HEK293 (cell line): ENCODE data around the gene GPSM1.

Source experiments
- CTCF ChIA-PET: fragments of 350-600 bp; formaldehyde crosslinking; extraction: SDS; loops from one replicate; lab custom pipeline; 2021; ENCODE audit warnings: antibody characterized with exemption; lab: Yijun Ruan, JAX
- POLR2A ChIA-PET: fragments of 300-600 bp; formaldehyde crosslinking; extraction: SDS; loops from one replicate; lab custom pipeline; 2020; ENCODE audit warnings: antibody characterized with exemption, inconsistent platforms; lab: Yijun Ruan, JAX
- H3K27ac ChIP-seq: fragments of 200-500 bp; sonication (Bioruptor generic); 2 replicates; pipeline ENCODE4 v1.5.1; 2014; ENCODE audit warnings: low read depth, low read length, control low read depth, inconsistent platforms; ENCODE audit errors: extremely low read depth
- H3K36me3 ChIP-seq, 2 experiments: fragments of 200-500 bp in 1 of 2; sonication (Bioruptor generic) in 1 of 2; 1 replicate in 1 of 2; 2 replicates in 1 of 2; pipeline ENCODE4 v1.5.1; 2014 to 2017; ENCODE audit warnings: inconsistent platforms in 2 of 2, low read length in 2 of 2; ENCODE audit not compliant: control insufficient read depth in 2 of 2, insufficient read depth in 1 of 2
- H3K4me1 ChIP-seq: fragments of 200-500 bp; sonication (Bioruptor generic); 2 replicates; pipeline ENCODE4 v1.5.1; 2014; ENCODE audit warnings: mild to moderate bottlenecking, low read length, inconsistent platforms; ENCODE audit not compliant: control insufficient read depth, insufficient read depth
- H3K4me3 ChIP-seq: 2 replicates; pipeline ENCODE4 v1.5.1; 2011; ENCODE audit warnings: low read depth, mild to moderate bottlenecking, control low read depth, low read length, moderate library complexity
- H3K9me3 ChIP-seq: fragments of 200-500 bp; sonication (Bioruptor generic); 2 replicates; pipeline ENCODE4 v1.5.1; 2014; ENCODE audit warnings: low read depth, low read length, inconsistent platforms; ENCODE audit not compliant: control insufficient read depth, insufficient read depth
- SCRT1 ChIP-seq: fragments of 450-650 bp; formaldehyde crosslinking; IDR thresholded peaks from 2 replicates; pipeline ENCODE4 v1.5.1; 2016; ENCODE audit warnings: missing biosample characterization, missing genetic modification characterization, borderline replicate concordance
- SCRT2 ChIP-seq: fragments of 450-650 bp; formaldehyde crosslinking; IDR thresholded peaks from 2 replicates; pipeline ENCODE4 v1.5.1; 2016; ENCODE audit warnings: missing biosample characterization, missing genetic modification characterization
- TRIM28 ChIP-seq: IDR thresholded peaks from 2 replicates; pipeline ENCODE4 v1.6.1; 2011; ENCODE audit warnings: low read length, control low read depth, borderline replicate concordance
- ZBTB17 ChIP-seq: fragments of 450-650 bp; formaldehyde crosslinking; IDR thresholded peaks from 2 replicates; pipeline ENCODE4 v1.5.1; 2016; ENCODE audit warnings: missing biosample characterization, missing genetic modification characterization
- ZNF132 ChIP-seq: fragments of 450-650 bp; formaldehyde crosslinking; IDR thresholded peaks from 2 replicates; pipeline ENCODE4 v1.5.1; 2017; ENCODE audit warnings: missing biosample characterization, missing genetic modification characterization, borderline replicate concordance
- ZNF274 ChIP-seq, 2 experiments: fragments of 200-500 bp in 1 of 2; fragments of 450-650 bp in 1 of 2; sonication (Bioruptor generic) in 1 of 2; formaldehyde crosslinking in 1 of 2; IDR thresholded peaks; 2 replicates each; pipeline versions ENCODE4 v1.5.1 to v1.6.1; 2014 to 2016; ENCODE audit warnings: borderline replicate concordance in 1 of 2, inconsistent platforms in 1 of 2, low read length in 1 of 2, missing biosample characterization in 1 of 2, missing genetic modification characterization in 1 of 2
- ZNF350 ChIP-seq: fragments of 450-650 bp; formaldehyde crosslinking; IDR thresholded peaks from 2 replicates; pipeline ENCODE4 v1.5.0; 2017; ENCODE audit warnings: missing biosample characterization, mild to moderate bottlenecking, missing genetic modification characterization
- ZNF501 ChIP-seq: fragments of 450-650 bp; formaldehyde crosslinking; IDR thresholded peaks from 2 replicates; pipeline ENCODE4 v1.5.1; 2016; ENCODE audit warnings: missing biosample characterization, missing genetic modification characterization
- ZSCAN23 ChIP-seq: fragments of 450-650 bp; formaldehyde crosslinking; IDR thresholded peaks from 2 replicates; pipeline ENCODE4 v1.5.1; 2016; ENCODE audit warnings: missing biosample characterization, missing genetic modification characterization
- TF ChIP-seq, protein P1 (sequence below): fragments of 450-650 bp; formaldehyde crosslinking; IDR thresholded peaks from 2 replicates; pipeline ENCODE4 v1.5.1; 2017; ENCODE audit warnings: missing biosample characterization, missing genetic modification characterization
- TF ChIP-seq, protein P2 (sequence below): fragments of 450-650 bp; formaldehyde crosslinking; IDR thresholded peaks from 2 replicates; pipeline ENCODE4 v1.5.1; 2016; ENCODE audit warnings: missing biosample characterization, missing genetic modification characterization
- TF ChIP-seq, protein P3 (sequence below): fragments of 450-650 bp; IDR thresholded peaks from 2 replicates; pipeline ENCODE4 v1.5.1; 2018; ENCODE audit warnings: missing biosample characterization, missing genetic modification characterization
- TF ChIP-seq, protein P4 (sequence below): fragments of 450-650 bp; formaldehyde crosslinking; IDR thresholded peaks from 2 replicates; pipeline ENCODE4 v1.5.1; 2016; ENCODE audit warnings: missing biosample characterization, missing genetic modification characterization

Gene GPSM1

DNA sequence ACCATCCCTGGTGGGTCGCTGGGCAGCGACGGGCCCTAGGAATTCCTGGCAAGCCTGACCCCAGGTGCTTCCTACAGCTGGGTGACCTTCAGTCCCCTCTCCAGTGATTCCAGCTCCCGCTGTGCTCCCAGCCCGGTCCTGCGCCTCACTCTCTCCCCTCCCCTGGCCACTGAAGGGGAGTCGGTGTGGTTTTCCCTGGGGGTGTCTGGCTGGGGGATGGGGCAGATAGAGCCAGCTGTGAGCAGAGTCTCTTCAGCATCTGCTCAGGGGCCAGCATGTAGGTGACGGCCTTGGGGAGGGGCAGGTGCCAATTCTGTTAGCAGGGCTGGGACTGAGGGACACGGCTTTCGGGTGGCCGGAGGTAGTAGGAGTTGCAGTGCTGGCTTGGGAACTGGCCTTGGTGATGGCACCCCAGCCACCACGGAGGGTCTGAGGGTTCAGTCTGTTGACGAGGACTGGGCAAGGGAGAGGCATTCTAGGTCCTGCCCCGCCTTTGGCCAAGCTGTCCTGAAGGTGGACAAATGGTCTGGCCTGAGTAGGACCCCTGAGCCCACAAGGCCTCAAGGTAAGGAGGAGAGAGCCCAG lies 3.2 kb downstream of the GPSM1 start:
- no peak overlapping the region for H3K4me3 ChIP-seq
- H3K36me3 ChIP-seq, result peaks cover 0 to 18% of the 10 kb centered on the region in 2 experiments; a peak in 1 of 3 replicates
- H3K4me1 ChIP-seq, result peaks cover 8% of the 10 kb centered on the region
- ChIA-PET POLR2A (interaction anchor here (0.8 kb wide), 1 partner anchor 61 kb away, joined by 4 read pairs; no protein-coding TSS in a partner anchor), CTCF (interaction anchor here (1.1 to 2.9 kb wide), 2 partner anchors 10 to 18 kb away, joined by 3 to 23 read pairs; no protein-coding TSS in a partner anchor)
- no peak for TF ChIP-seq ZNF501
- TF ChIP-seq ZNF132, result no peak
- no peak for TF ChIP-seq ZBTB17 (tag by site-specific recombination)
- TF ChIP-seq ZNF350, result no peak
- TF ChIP-seq, protein P1, sequence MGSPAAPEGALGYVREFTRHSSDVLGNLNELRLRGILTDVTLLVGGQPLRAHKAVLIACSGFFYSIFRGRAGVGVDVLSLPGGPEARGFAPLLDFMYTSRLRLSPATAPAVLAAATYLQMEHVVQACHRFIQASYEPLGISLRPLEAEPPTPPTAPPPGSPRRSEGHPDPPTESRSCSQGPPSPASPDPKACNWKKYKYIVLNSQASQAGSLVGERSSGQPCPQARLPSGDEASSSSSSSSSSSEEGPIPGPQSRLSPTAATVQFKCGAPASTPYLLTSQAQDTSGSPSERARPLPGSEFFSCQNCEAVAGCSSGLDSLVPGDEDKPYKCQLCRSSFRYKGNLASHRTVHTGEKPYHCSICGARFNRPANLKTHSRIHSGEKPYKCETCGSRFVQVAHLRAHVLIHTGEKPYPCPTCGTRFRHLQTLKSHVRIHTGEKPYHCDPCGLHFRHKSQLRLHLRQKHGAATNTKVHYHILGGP (tag by site-specific recombination), result no peak
- no peak for TF ChIP-seq TRIM28
- TF ChIP-seq, protein P2, sequence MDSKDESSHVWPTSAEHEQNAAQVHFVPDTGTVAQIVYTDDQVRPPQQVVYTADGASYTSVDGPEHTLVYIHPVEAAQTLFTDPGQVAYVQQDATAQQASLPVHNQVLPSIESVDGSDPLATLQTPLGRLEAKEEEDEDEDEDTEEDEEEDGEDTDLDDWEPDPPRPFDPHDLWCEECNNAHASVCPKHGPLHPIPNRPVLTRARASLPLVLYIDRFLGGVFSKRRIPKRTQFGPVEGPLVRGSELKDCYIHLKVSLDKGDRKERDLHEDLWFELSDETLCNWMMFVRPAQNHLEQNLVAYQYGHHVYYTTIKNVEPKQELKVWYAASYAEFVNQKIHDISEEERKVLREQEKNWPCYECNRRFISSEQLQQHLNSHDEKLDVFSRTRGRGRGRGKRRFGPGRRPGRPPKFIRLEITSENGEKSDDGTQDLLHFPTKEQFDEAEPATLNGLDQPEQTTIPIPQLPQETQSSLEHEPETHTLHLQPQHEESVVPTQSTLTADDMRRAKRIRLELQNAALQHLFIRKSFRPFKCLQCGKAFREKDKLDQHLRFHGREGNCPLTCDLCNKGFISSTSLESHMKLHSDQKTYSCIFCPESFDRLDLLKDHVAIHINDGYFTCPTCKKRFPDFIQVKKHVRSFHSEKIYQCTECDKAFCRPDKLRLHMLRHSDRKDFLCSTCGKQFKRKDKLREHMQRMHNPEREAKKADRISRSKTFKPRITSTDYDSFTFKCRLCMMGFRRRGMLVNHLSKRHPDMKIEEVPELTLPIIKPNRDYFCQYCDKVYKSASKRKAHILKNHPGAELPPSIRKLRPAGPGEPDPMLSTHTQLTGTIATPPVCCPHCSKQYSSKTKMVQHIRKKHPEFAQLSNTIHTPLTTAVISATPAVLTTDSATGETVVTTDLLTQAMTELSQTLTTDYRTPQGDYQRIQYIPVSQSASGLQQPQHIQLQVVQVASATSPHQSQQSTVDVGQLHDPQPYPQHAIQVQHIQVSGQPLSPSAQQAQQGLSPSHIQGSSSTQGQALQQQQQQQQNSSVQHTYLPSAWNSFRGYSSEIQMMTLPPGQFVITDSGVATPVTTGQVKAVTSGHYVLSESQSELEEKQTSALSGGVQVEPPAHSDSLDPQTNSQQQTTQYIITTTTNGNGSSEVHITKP (tag by site-specific recombination), result no peak
- TF ChIP-seq, protein P3, sequence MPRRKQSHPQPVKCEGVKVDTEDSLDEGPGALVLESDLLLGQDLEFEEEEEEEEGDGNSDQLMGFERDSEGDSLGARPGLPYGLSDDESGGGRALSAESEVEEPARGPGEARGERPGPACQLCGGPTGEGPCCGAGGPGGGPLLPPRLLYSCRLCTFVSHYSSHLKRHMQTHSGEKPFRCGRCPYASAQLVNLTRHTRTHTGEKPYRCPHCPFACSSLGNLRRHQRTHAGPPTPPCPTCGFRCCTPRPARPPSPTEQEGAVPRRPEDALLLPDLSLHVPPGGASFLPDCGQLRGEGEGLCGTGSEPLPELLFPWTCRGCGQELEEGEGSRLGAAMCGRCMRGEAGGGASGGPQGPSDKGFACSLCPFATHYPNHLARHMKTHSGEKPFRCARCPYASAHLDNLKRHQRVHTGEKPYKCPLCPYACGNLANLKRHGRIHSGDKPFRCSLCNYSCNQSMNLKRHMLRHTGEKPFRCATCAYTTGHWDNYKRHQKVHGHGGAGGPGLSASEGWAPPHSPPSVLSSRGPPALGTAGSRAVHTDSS (tag by site-specific recombination), result no peak
- TF ChIP-seq ZSCAN23, result no peak
- H3K27ac ChIP-seq, result no peak overlapping the region
- no peaks in the 10 kb centered on the region for H3K9me3 ChIP-seq

DNA sequence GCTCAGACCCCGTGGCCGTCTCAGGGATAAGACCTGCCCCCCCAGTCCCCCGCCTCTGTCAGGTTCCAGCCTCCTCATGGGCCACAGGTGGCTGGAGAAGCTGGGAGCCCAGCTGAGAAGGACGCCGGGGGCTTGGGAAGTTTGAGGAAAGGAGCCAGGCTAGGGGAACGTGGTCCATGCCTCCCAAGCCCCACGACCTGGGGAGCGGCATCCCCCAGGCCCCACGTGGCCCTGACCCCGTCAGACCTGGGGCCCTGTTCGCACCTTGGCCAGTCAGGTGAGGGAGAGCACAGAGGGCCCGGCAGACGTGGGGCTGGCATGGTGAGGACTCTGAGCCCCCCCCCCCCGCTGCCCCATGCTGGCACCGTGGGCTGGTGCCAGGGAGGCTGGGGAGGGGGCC lies 3.7 kb downstream of the GPSM1 start:
- TF ChIP-seq ZNF274 (IDR thresholded peaks at IDR 0.05; ENCODE audit: low read length), result no peak
- TF ChIP-seq ZNF274 (tag by site-specific recombination; IDR thresholded peaks at IDR 0.05; ENCODE audit: borderline replicate concordance), result no peak
- peak; percentile 80 for TF ChIP-seq SCRT2 (tag by site-specific recombination)
- TF ChIP-seq SCRT1 (tag by site-specific recombination), result peak; percentile 43; the same call in 1 of the 2 replicates
- TF ChIP-seq, protein P4, sequence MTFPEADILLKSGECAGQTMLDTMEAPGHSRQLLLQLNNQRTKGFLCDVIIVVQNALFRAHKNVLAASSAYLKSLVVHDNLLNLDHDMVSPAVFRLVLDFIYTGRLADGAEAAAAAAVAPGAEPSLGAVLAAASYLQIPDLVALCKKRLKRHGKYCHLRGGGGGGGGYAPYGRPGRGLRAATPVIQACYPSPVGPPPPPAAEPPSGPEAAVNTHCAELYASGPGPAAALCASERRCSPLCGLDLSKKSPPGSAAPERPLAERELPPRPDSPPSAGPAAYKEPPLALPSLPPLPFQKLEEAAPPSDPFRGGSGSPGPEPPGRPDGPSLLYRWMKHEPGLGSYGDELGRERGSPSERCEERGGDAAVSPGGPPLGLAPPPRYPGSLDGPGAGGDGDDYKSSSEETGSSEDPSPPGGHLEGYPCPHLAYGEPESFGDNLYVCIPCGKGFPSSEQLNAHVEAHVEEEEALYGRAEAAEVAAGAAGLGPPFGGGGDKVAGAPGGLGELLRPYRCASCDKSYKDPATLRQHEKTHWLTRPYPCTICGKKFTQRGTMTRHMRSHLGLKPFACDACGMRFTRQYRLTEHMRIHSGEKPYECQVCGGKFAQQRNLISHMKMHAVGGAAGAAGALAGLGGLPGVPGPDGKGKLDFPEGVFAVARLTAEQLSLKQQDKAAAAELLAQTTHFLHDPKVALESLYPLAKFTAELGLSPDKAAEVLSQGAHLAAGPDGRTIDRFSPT (tag by site-specific recombination), result 0 out of 2 replicates have a peak, but pooled peaks have one; percentile 15
- POLR2A ChIA-PET, result interaction anchor here (0.9 kb wide), 1 partner anchor 32 kb away, joined by 3 read pairs; the partner anchor contains the start of gene DNLZ

More for the DNA sequence above, 3.7 kb downstream of the GPSM1 start:
- H3K4me3 ChIP-seq, result no peak overlapping the region
- no peaks in the 10 kb centered on the region for H3K9me3 ChIP-seq
- H3K4me1 ChIP-seq, result peaks cover 8% of the 10 kb centered on the region
- CTCF ChIA-PET, result interaction anchor here (2.9 kb wide), 1 partner anchor 9 kb away, joined by 23 read pairs; no protein-coding TSS in a partner anchor
- H3K36me3 ChIP-seq, result peaks cover 0 to 24% of the 10 kb centered on the region in 2 experiments; a peak in 1 of 3 replicates
- no peak overlapping the region for H3K27ac ChIP-seq
